Stimulated activated CD4-positive, alpha-beta T cell treated with anti-CD3 and anti-CD28 coated beads, Interleukin-12 subunit alpha, Interleukin-12 subunit beta, amount 100 ng/mL, for 24 hours (primary cell): Measurements from ENCODE around the gene GFPT2.

ENCODE experiments used
- DNase-seq, 2 experiments: peaks; one replicate each; pipeline ENCODE4 v3.0.0-alpha.2; 2020; ENCODE audit warnings: low read depth in 2 of 2

GFPT2 gene

GRCh38 chr5:180350711-180351465, 2.2 kb downstream of the GFPT2 start:
- DNase-seq, result no peak

- DNase-seq, result no peak
Measured at GRCh38 chr5:180350296-180350695, 2.8 kb downstream of the GFPT2 start.

- DNase-seq, result no peak
Measured at GRCh38 chr5:180349391-180349790, 3.7 kb downstream of the GFPT2 start.

GRCh38 chr5:180348336-180348735, 4.8 kb downstream of the GFPT2 start:
- no peak for DNase-seq

GRCh38 chr5:180347702-180348101, 5.4 kb downstream of the GFPT2 start:
- no peak for DNase-seq

GRCh38 chr5:180346358-180346757, 6.8 kb downstream of the GFPT2 start:
- no peak for DNase-seq

- no peak for DNase-seq
Measured at GRCh38 chr5:180345781-180346180, 7.4 kb downstream of the GFPT2 start.

GRCh38 chr5:180345186-180345585, 8.0 kb downstream of the GFPT2 start:
- no peak for DNase-seq

- no peak for DNase-seq
Measured at GRCh38 chr5:180344696-180344999, 8.5 kb downstream of the GFPT2 start.

GRCh38 chr5:180343831-180344695, 9.1 kb downstream of the GFPT2 start:
- no peak for DNase-seq

- DNase-seq, result no peak
Measured at GRCh38 chr5:180343110-180343830, 9.9 kb downstream of the GFPT2 start.

- DNase-seq, result no peak
Measured at GRCh38 chr5:180341595-180341994, 11.5 kb downstream of the GFPT2 start.

GRCh38 chr5:180340856-180341255, 12.3 kb downstream of the GFPT2 start:
- DNase-seq, result no peak

GRCh38 chr5:180339583-180340183, 13.5 kb downstream of the GFPT2 start:
- DNase-seq, result no peak

- no peak for DNase-seq
Measured at GRCh38 chr5:180338001-180338707, 15.0 kb downstream of the GFPT2 start.

GRCh38 chr5:180336234-180337020, 16.7 kb downstream of the GFPT2 start:
- no peak for DNase-seq

- DNase-seq, result no peak
Measured at GRCh38 chr5:180335614-180336233, 17.4 kb downstream of the GFPT2 start.

GRCh38 chr5:180334751-180335613, 18.2 kb downstream of the GFPT2 start:
- DNase-seq, result no peak

- no peak for DNase-seq
Measured at GRCh38 chr5:180334176-180334575, 19.0 kb downstream of the GFPT2 start.
